Kidney (tissue), 14 donors: Measurements from ENCODE around the gene RDM1. TPM values are rescaled to one million over a fixed set of nuclear protein-coding genes. Genes with fewer than 3 reads are reported as not detected.
A peak's percentile ranks its signal among the peaks of the same experiment; 100 is the strongest.

ENCODE experiments used
- DNase-seq, 5 donors: peaks; one replicate each; pipeline ENCODE4 v3.0.0-alpha.2; 2013 to 2020
- FAIRE-seq: peaks from 2 replicates; lab custom pipeline; 2012; peaks lifted over from hg19 to GRCh38; lab: Jason Lieb, UNC
- H3K27ac ChIP-seq, 2 donors: one replicate each; pipeline ENCODE4 v1.7.0; 2013; ENCODE audit warnings: low read depth in 2 of 2, low read length in 2 of 2, inconsistent platforms in 1 of 2
- H3K27me3 ChIP-seq: one replicate; pipeline ENCODE4 v1.7.1; 2013; ENCODE audit warnings: low read length, inconsistent platforms; ENCODE audit not compliant: control insufficient read depth, insufficient read depth
- H3K36me3 ChIP-seq, 3 donors: one replicate each; pipeline versions ENCODE4 v1.7.0 to v1.7.1; 2013; ENCODE audit warnings: low read length in 3 of 3, control low read depth in 1 of 3, inconsistent platforms in 1 of 3; ENCODE audit not compliant: insufficient read depth in 3 of 3, control insufficient read depth in 2 of 3
- H3K4me1 ChIP-seq, 3 donors: one replicate each; pipeline versions ENCODE4 v1.7.0 to v1.7.1; 2013; ENCODE audit warnings: low read length in 3 of 3, inconsistent platforms in 1 of 3, low read depth in 1 of 3; ENCODE audit not compliant: control insufficient read depth in 2 of 3, insufficient read depth in 2 of 3
- H3K4me3 ChIP-seq, 3 donors: one replicate each; pipeline versions ENCODE4 v1.7.0 to v1.8.1; 2013; ENCODE audit warnings: low read length in 3 of 3, control low read depth in 1 of 3, inconsistent platforms in 1 of 3
- H3K9ac ChIP-seq, 3 donors: one replicate each; pipeline versions ENCODE4 v1.7.0 to v1.7.1; 2013; ENCODE audit warnings: low read length in 3 of 3, control low read depth in 1 of 3, inconsistent platforms in 1 of 3
- H3K9me3 ChIP-seq, 3 donors: one replicate each; pipeline versions ENCODE4 v1.7.0 to v1.7.1; 2013; ENCODE audit warnings: low read length in 3 of 3, control low read depth in 1 of 3, inconsistent platforms in 1 of 3; ENCODE audit not compliant: control insufficient read depth in 2 of 3, insufficient read depth in 1 of 3
- intact Hi-C: fragments of 100-400 bp; cut with DNase I; formaldehyde crosslinking; loops from one replicate; pipeline ENCODE4 v1.11.1; 2022
- polyA plus RNA-seq: library from polyadenylated mRNA; stranded (reverse); fragments of 350-450 nt; fragmentation: Illumina TruSeq; extraction: RNeasy Lipid Tissue Mini Kit (QIAGEN cat#74804); gene quantifications from one replicate; pipeline ENCODE4 v1.2.3, GENCODE V29; 2014; ENCODE audit warnings: low read depth, low replicate concordance; ENCODE audit not compliant: insufficient read depth
- total RNA-seq: library from RNA; stranded (reverse); fragmentation: NEBNext Ultra II Directional; extraction: Animal tissue kit (Norgen Biotek cat#: 25700); gene quantifications from one replicate; pipeline ENCODE4 v1.2.1, GENCODE V29; 2021
- TF ChIP-seq, protein P1 (sequence below): IDR thresholded peaks from 3 replicates; pipeline ENCODE4 v1.5.1; 2012; ENCODE audit warnings: mild to moderate bottlenecking, moderate library complexity, borderline replicate concordance; ENCODE audit not compliant: insufficient read depth; ENCODE audit errors: extremely low read depth
- donor health status: control.
- donor health status: control.
- donor health status: control.
- donor health status: control.
- donor health status: control.
- donor health status: DM: yes; HTN: yes; CAD: no.
- donor health status: Normal renal cell carcinoma (clear cell type).

Gene RDM1
- total and polyA plus RNA-seq, 2 donors from 2014 or later = 0.56 TPM; not detected in 1

DNA sequence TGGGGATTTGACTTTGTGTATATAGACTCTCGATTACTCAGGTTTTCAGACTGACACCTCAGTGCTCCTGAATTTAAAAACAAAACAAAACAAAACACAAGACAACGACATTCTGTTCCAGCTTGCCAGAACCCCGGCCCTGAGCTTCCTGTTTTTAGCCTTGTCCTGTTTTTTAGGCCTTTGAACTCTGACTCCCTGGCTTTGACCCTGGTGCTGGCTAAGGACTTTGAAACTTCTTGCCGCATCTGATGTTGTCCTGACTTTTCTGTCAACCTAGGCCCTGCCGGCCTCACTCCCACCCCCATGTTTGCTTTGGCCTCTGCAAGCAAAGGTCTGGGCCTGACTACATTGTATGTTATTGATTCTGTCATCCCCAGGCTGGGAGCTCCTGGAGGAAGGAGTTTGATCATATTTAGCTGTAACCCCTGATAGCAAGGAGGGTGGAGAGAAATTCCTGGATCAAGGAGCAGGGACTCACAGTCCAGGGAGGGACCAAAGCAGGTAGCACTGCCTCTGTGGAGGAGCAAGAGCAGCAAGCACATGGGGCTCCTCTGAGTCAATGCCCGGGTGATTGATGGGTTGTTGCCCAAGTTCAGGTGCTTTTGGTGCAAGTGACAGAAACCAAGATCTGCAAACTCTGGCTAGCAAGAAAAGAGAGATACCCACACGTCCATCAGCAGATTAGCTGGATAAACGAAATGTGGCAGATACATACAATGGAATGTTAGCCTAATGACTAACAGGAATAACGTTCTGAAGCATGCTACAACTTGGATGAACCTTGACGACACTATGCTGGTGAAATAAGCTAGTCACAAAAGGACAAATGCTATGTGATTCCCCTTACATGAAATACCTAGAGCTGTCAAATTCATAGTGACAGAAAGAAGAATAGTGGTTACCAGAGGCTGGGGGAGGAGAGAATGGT lies 43.0 kb upstream of the RDM1 start:
- TF ChIP-seq, protein P1, sequence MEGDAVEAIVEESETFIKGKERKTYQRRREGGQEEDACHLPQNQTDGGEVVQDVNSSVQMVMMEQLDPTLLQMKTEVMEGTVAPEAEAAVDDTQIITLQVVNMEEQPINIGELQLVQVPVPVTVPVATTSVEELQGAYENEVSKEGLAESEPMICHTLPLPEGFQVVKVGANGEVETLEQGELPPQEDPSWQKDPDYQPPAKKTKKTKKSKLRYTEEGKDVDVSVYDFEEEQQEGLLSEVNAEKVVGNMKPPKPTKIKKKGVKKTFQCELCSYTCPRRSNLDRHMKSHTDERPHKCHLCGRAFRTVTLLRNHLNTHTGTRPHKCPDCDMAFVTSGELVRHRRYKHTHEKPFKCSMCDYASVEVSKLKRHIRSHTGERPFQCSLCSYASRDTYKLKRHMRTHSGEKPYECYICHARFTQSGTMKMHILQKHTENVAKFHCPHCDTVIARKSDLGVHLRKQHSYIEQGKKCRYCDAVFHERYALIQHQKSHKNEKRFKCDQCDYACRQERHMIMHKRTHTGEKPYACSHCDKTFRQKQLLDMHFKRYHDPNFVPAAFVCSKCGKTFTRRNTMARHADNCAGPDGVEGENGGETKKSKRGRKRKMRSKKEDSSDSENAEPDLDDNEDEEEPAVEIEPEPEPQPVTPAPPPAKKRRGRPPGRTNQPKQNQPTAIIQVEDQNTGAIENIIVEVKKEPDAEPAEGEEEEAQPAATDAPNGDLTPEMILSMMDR = no peak
- peak in 2 of 5 donors; percentile 19 to 31 for DNase-seq
- Histone ChIP-seq H3K4me1 (peaks cover 0 to 14% (median 14%) of the 10 kb centered on the region in 3 donors), H3K9me3 (no peaks in the 10 kb centered on the region), H3K27ac (peak overlapping the region in 1 of 2 donors; percentile 13), H3K4me3 (no peak overlapping the region), H3K36me3 (no peaks in the 10 kb centered on the region), H3K27me3 (no peaks in the 10 kb centered on the region), H3K9ac (no peak overlapping the region)
- no peak for FAIRE-seq
- intact Hi-C loops = no loop called here

GRCh38 chr17:35972945-35973332 lies 42.4 kb upstream of the RDM1 start:
- no peak for FAIRE-seq
- intact Hi-C loops = no loop called here
- H3K9me3 ChIP-seq = no peaks in the 10 kb centered on the region
- H3K9ac ChIP-seq = no peak overlapping the region
- H3K4me3 ChIP-seq = no peak overlapping the region
- H3K4me1 ChIP-seq = peaks cover 0 to 14% (median 14%) of the 10 kb centered on the region in 3 donors
- H3K36me3 ChIP-seq = no peaks in the 10 kb centered on the region
- H3K27ac ChIP-seq = peak overlapping the region in 1 of 2 donors; percentile 35
- TF ChIP-seq, protein P1 = no peak
- no peaks in the 10 kb centered on the region for H3K27me3 ChIP-seq
- no peak for DNase-seq

DNA sequence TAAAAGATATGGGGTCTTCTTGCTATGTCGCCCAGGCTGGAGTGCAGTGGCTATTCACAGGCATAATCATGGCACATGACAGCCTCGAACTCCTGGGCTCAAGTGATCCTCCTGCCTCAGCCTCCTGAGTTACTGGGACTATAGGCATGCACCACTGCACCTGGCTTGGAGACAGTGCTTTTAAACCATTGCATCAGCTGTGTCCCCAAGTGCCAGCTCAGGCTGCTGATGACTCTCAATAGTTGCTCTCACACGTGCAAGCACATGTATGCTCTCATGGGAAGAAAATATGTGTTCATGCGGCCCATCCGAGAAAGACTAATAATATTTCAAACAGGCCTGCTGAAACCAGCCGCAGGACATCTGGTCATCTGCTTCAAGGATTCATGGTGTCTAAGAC lies 42.0 kb upstream of the RDM1 start:
- no peaks in the 10 kb centered on the region for H3K9me3 ChIP-seq
- DNase-seq (no peak), FAIRE-seq (no peak)
- peaks cover 0 to 14% (median 14%) of the 10 kb centered on the region in 3 donors for H3K4me1 ChIP-seq
- no peaks in the 10 kb centered on the region for H3K36me3 ChIP-seq
- H3K27me3 ChIP-seq = no peaks in the 10 kb centered on the region
- peak overlapping the region in 1 of 2 donors; percentile 35 for H3K27ac ChIP-seq
- H3K4me3 ChIP-seq = no peak overlapping the region
- intact Hi-C loops = no loop called here
- no peak overlapping the region for H3K9ac ChIP-seq
- TF ChIP-seq, protein P1 = no peak
